Activated T-cell treated with anti-CD3 and anti-CD28 coated beads, Interleukin-2, amount 50 U/mL, for 24 hours (primary cell): ENCODE measurements around the gene B3GNT7.
A peak's percentile ranks its signal among the peaks of the same experiment; 100 is the strongest.
"Not testable (repeated sequence)": the region's sequence is repeated elsewhere in the genome, so short reads cannot be mapped to it uniquely, and the experiment has no call there.

Experiments used
- DNase-seq: peaks from one replicate; pipeline ENCODE4 v3.0.0-alpha.2; 2020
- H3K27ac Mint-ChIP-seq: 2 replicates; pipeline ENCODE4 v1.8.0; 2020; ENCODE audit warnings: mild to moderate bottlenecking, mixed read lengths
- H3K27me3 Mint-ChIP-seq: 2 replicates; pipeline ENCODE4 v1.8.0; 2020; ENCODE audit warnings: mixed read lengths
- H3K36me3 Mint-ChIP-seq: 2 replicates; pipeline ENCODE4 v1.8.0; 2020; ENCODE audit warnings: low read depth, mixed read lengths
- H3K4me1 Mint-ChIP-seq: 2 replicates; pipeline ENCODE4 v1.8.0; 2020; ENCODE audit warnings: low read depth, mixed read lengths
- H3K4me3 Mint-ChIP-seq: 2 replicates; pipeline ENCODE4 v1.8.0; 2020; ENCODE audit warnings: mild to moderate bottlenecking, moderate library complexity, mixed read lengths
- H3K9me3 Mint-ChIP-seq: 2 replicates; pipeline ENCODE4 v1.8.0; 2020; ENCODE audit warnings: mixed read lengths

B3GNT7 gene

GRCh38 chr2:231412618-231412963 is 17.1 kb downstream of the B3GNT7 start:
- Mint-ChIP-seq H3K36me3 (no peaks in the 10 kb centered on the region), H3K4me3 (peak overlapping the region; percentile 11), H3K27ac (no peak overlapping the region), H3K9me3 (peaks cover 6% of the 10 kb centered on the region), H3K4me1 (peaks cover 11% of the 10 kb centered on the region), H3K27me3 (peaks cover 52% of the 10 kb centered on the region)
- DNase-seq = no peak

- no peak for DNase-seq
- no peaks in the 10 kb centered on the region for H3K36me3 Mint-ChIP-seq
- H3K27ac Mint-ChIP-seq = no peak overlapping the region
- H3K27me3 Mint-ChIP-seq = peaks cover 54% of the 10 kb centered on the region
- H3K4me3 Mint-ChIP-seq = no peak overlapping the region
- H3K4me1 Mint-ChIP-seq = peaks cover 11% of the 10 kb centered on the region
- H3K9me3 Mint-ChIP-seq = peaks cover 6% of the 10 kb centered on the region
These were observed 17.9 kb downstream of the B3GNT7 start for GRCh38 chr2:231413456-231413855.

GRCh38 chr2:231413921-231414476 is 18.5 kb downstream of the B3GNT7 start:
- Mint-ChIP-seq H3K9me3 (peaks cover 6% of the 10 kb centered on the region), H3K4me1 (peaks cover 11% of the 10 kb centered on the region), H3K4me3 (no peak overlapping the region), H3K27me3 (peaks cover 53% of the 10 kb centered on the region), H3K27ac (no peak overlapping the region), H3K36me3 (no peaks in the 10 kb centered on the region)
- no peak for DNase-seq

GRCh38 chr2:231415029-231415428 is 19.5 kb downstream of the B3GNT7 start:
- Mint-ChIP-seq H3K36me3 (no peaks in the 10 kb centered on the region), H3K4me1 (peaks cover 11% of the 10 kb centered on the region), H3K4me3 (no peak overlapping the region), H3K9me3 (peaks cover 6% of the 10 kb centered on the region), H3K27me3 (peaks cover 50% of the 10 kb centered on the region), H3K27ac (no peak overlapping the region)
- no peak for DNase-seq

- no peak for DNase-seq
- Mint-ChIP-seq H3K4me1 (peaks cover 4% of the 10 kb centered on the region), H3K4me3 (no peak overlapping the region), H3K9me3 (no peaks in the 10 kb centered on the region), H3K27me3 (peaks cover 22% of the 10 kb centered on the region), H3K36me3 (no peaks in the 10 kb centered on the region), H3K27ac (no peak overlapping the region)
These were observed 23.5 kb downstream of the B3GNT7 start for GRCh38 chr2:231418820-231419640.

GRCh38 chr2:231421051-231421580 is 25.6 kb downstream of the B3GNT7 start:
- no peak for DNase-seq
- Mint-ChIP-seq H3K27me3 (peaks cover 4% of the 10 kb centered on the region), H3K4me1 (peaks cover 12% of the 10 kb centered on the region), H3K4me3 (no peak overlapping the region), H3K27ac (no peak overlapping the region), H3K9me3 (no peaks in the 10 kb centered on the region), H3K36me3 (no peaks in the 10 kb centered on the region)

GRCh38 chr2:231422056-231422455 is 26.5 kb downstream of the B3GNT7 start:
- no peaks in the 10 kb centered on the region for H3K9me3 Mint-ChIP-seq
- H3K36me3 Mint-ChIP-seq = no peaks in the 10 kb centered on the region
- DNase-seq = no peak
- H3K4me3 Mint-ChIP-seq = no peak overlapping the region
- no peak overlapping the region for H3K27ac Mint-ChIP-seq
- peaks cover 21% of the 10 kb centered on the region for H3K4me1 Mint-ChIP-seq
- H3K27me3 Mint-ChIP-seq = peaks cover 4% of the 10 kb centered on the region

GRCh38 chr2:231423176-231423575 is 27.7 kb downstream of the B3GNT7 start:
- H3K27me3 Mint-ChIP-seq = peaks cover 4% of the 10 kb centered on the region
- no peak for DNase-seq
- no peak overlapping the region for H3K27ac Mint-ChIP-seq
- peaks cover 24% of the 10 kb centered on the region for H3K4me1 Mint-ChIP-seq
- H3K4me3 Mint-ChIP-seq = no peak overlapping the region
- no peaks in the 10 kb centered on the region for H3K36me3 Mint-ChIP-seq
- no peaks in the 10 kb centered on the region for H3K9me3 Mint-ChIP-seq

- no peaks in the 10 kb centered on the region for H3K36me3 Mint-ChIP-seq
- H3K27me3 Mint-ChIP-seq = no peaks in the 10 kb centered on the region
- no peak for DNase-seq
- peaks cover 24% of the 10 kb centered on the region for H3K4me1 Mint-ChIP-seq
- H3K9me3 Mint-ChIP-seq = no peaks in the 10 kb centered on the region
- no peak overlapping the region for H3K4me3 Mint-ChIP-seq
- H3K27ac Mint-ChIP-seq = peak overlapping the region; percentile 85
These were observed 29.8 kb downstream of the B3GNT7 start for GRCh38 chr2:231425291-231425810.

GRCh38 chr2:231425811-231426703 is 30.5 kb downstream of the B3GNT7 start:
- H3K36me3 Mint-ChIP-seq = no peaks in the 10 kb centered on the region
- no peaks in the 10 kb centered on the region for H3K9me3 Mint-ChIP-seq
- DNase-seq = peak; percentile 72
- H3K4me3 Mint-ChIP-seq = peak overlapping the region; percentile 28
- no peaks in the 10 kb centered on the region for H3K27me3 Mint-ChIP-seq
- H3K4me1 Mint-ChIP-seq = peaks cover 24% of the 10 kb centered on the region
- H3K27ac Mint-ChIP-seq = peak overlapping the region; percentile 85

- Mint-ChIP-seq H3K36me3 (no peaks in the 10 kb centered on the region), H3K9me3 (peaks cover 4% of the 10 kb centered on the region), H3K4me3 (no peak overlapping the region), H3K27ac (no peak overlapping the region), H3K27me3 (no peaks in the 10 kb centered on the region), H3K4me1 (peaks cover 22% of the 10 kb centered on the region)
- no peak for DNase-seq
These were observed 31.6 kb downstream of the B3GNT7 start for GRCh38 chr2:231427116-231427515.

GRCh38 chr2:231429152-231429551 is 33.6 kb downstream of the B3GNT7 start:
- Mint-ChIP-seq H3K4me1 (peaks cover 30% of the 10 kb centered on the region), H3K9me3 (peaks cover 4% of the 10 kb centered on the region), H3K27ac (no peak overlapping the region), H3K36me3 (no peaks in the 10 kb centered on the region), H3K4me3 (no peak overlapping the region), H3K27me3 (no peaks in the 10 kb centered on the region)
- no peak for DNase-seq

- Mint-ChIP-seq H3K9me3 (peaks cover 4% of the 10 kb centered on the region), H3K27ac (no peak overlapping the region), H3K4me1 (peaks cover 31% of the 10 kb centered on the region), H3K36me3 (no peaks in the 10 kb centered on the region), H3K4me3 (no peak overlapping the region), H3K27me3 (no peaks in the 10 kb centered on the region)
- no peak for DNase-seq
These were observed 34.4 kb downstream of the B3GNT7 start for GRCh38 chr2:231429901-231430300.

- DNase-seq = not testable (repeated sequence)
These were observed 34.9 kb downstream of the B3GNT7 start for GRCh38 chr2:231430437-231430836.

More at GRCh38 chr2:231430437-231430836, 34.9 kb downstream of the B3GNT7 start:
- not testable (repeated sequence) for H3K4me3 Mint-ChIP-seq, H3K9me3 Mint-ChIP-seq, H3K27ac Mint-ChIP-seq, H3K27me3 Mint-ChIP-seq, H3K36me3 Mint-ChIP-seq
- H3K4me1 Mint-ChIP-seq = peaks cover 27% of the 10 kb centered on the region
